ENCODE results near the gene CATSPERD.
A peak's percentile ranks its signal among the peaks of the same experiment; 100 is the strongest.
"Not testable (repeated sequence)": the region's sequence is repeated elsewhere in the genome, so short reads cannot be mapped to it uniquely, and the experiment has no call there.

The CATSPERD gene

DNA sequence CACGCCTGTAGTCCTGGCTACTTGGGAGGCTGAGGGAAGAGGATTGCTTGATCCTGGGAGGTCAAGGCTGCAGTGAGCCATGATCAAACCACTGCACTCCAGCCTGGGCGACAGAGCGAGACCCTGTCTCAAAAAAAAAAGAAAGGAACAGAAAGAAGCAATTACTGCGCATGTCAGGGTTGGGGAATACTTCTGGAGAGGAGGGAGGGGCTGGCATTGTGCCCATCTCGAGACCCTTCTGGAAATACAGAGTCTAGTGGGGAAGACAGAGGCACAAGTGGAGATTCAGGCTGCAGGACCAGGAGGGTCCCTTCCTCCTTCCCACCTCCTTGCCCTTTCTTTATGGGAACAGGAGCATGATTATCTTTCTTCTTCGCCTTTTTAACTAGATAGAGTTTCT is 33.3 kb downstream of the CATSPERD start:
- H3K9me3 ChIP-seq (ENCODE audit: insufficient read depth, low read depth, low read length) = no peaks in the 10 kb centered on the region
- no peaks in the 10 kb centered on the region for H3K27me3 ChIP-seq (ENCODE audit: insufficient read depth, low read length)
- H3K4me3 ChIP-seq (ENCODE audit: low read length) = no peak overlapping the region
- 86% methylated on average over 6 of the region's 6 CpGs for WGBS
- H3K9ac ChIP-seq (ENCODE audit: low read depth, low read length) = no peak overlapping the region
- no peaks in the 10 kb centered on the region for H3K36me3 ChIP-seq (ENCODE audit: insufficient read depth, low read length)
- H3K4me1 ChIP-seq (ENCODE audit: insufficient read depth, low read length) = no peaks in the 10 kb centered on the region
- H3K27ac ChIP-seq (ENCODE audit: low read depth, low read length) = no peak overlapping the region

DNA sequence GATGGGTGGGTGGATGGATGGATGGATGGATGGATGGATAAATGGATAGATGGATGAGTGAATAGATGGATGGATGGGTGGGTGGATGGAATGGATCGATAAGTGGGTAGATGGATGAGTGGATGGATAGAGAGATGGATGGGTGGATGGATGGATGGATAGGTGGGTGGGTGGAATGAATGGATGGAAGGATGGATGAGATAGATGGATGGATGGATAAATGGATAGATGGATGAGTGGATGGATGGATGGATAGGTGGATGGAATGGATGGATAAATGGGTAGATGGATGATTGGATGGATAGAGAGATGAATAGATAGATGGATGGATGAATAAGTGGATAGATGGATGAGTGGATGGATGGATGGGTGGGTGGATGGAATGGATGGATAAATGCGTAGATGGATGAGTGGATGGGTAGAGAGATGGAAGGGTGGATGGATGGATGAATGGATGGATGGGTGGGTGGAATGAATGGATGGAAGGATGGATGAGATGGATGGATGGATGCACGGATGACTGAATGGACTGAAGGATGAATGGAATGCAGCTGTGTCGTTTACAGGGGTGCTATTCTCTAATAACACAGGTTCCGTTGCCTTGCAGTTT is 42.3 kb downstream of the CATSPERD start:
- H3K9me3 ChIP-seq (ENCODE audit: insufficient read depth, low read depth, low read length) = no peaks in the 10 kb centered on the region
- no peaks in the 10 kb centered on the region for H3K27me3 ChIP-seq (ENCODE audit: insufficient read depth, low read length)
- no peaks in the 10 kb centered on the region for H3K36me3 ChIP-seq (ENCODE audit: insufficient read depth, low read length)
- no peak overlapping the region for H3K4me3 ChIP-seq (ENCODE audit: low read length)
- WGBS = 87% methylated on average over 5 of the region's 5 CpGs
- H3K4me1 ChIP-seq (ENCODE audit: insufficient read depth, low read length) = no peaks in the 10 kb centered on the region
- no peak overlapping the region for H3K9ac ChIP-seq (ENCODE audit: low read depth, low read length)
- H3K27ac ChIP-seq (ENCODE audit: low read depth, low read length) = no peak overlapping the region

DNA sequence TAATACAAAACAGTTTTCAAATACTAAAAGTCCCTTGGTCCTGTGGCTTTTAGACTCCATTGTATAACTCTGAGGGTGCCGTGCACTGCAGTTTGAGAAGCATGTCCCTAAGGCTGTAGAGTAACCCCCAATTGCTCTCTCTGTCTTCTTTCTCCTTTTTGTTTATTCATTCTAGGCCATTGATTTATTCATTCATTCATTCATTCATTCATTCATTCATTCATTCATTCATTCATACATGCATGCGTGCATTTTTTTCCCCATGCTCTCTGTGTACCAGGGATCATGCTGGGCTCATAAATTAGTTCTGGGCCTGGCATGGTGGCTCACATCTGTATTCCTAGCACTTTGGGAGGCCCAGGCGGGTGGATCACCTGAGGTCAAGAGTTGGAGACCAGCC is 44.8 kb downstream of the CATSPERD start:
- WGBS = 87% methylated on average over 3 of the region's 3 CpGs
- H3K36me3 ChIP-seq (ENCODE audit: insufficient read depth, low read length) = no peaks in the 10 kb centered on the region
- H3K4me3 ChIP-seq (ENCODE audit: low read length) = no peak overlapping the region
- no peaks in the 10 kb centered on the region for H3K9me3 ChIP-seq (ENCODE audit: insufficient read depth, low read depth, low read length)
- no peak overlapping the region for H3K9ac ChIP-seq (ENCODE audit: low read depth, low read length)
- H3K27ac ChIP-seq (ENCODE audit: low read depth, low read length) = no peak overlapping the region
- H3K27me3 ChIP-seq (ENCODE audit: insufficient read depth, low read length) = no peaks in the 10 kb centered on the region
- H3K4me1 ChIP-seq (ENCODE audit: insufficient read depth, low read length) = no peaks in the 10 kb centered on the region

DNA sequence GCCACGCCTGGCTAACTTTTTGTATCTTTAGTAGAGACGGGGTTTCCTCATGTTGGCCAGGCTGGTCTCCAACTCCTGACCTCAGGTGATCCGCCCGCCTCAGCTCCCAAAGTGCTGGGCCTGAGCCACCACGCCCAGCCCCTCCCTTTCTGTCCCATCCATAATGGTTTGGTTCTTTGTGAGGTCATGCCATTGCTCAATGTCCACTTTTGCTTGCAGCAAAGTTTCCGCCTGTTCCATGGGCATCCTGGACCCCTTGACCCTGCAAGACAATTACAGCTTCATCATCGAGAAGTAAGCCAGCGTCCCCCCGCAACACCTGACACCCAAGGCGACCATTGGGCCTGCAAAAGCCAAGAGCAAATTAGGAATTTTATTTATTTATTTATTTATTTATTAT is 47.5 kb downstream of the CATSPERD start:
- Histone ChIP-seq H3K4me3 (ENCODE audit: low read length) (no peak overlapping the region), H3K9ac (ENCODE audit: low read depth, low read length) (no peak overlapping the region), H3K4me1 (ENCODE audit: insufficient read depth, low read length) (no peaks in the 10 kb centered on the region), H3K27ac (ENCODE audit: low read depth, low read length) (no peak overlapping the region), H3K9me3 (ENCODE audit: insufficient read depth, low read depth, low read length) (no peaks in the 10 kb centered on the region), H3K36me3 (ENCODE audit: insufficient read depth, low read length) (no peaks in the 10 kb centered on the region), H3K27me3 (ENCODE audit: insufficient read depth, low read length) (no peaks in the 10 kb centered on the region)
- 96% methylated on average over 8 of the region's 10 CpGs for WGBS

DNA sequence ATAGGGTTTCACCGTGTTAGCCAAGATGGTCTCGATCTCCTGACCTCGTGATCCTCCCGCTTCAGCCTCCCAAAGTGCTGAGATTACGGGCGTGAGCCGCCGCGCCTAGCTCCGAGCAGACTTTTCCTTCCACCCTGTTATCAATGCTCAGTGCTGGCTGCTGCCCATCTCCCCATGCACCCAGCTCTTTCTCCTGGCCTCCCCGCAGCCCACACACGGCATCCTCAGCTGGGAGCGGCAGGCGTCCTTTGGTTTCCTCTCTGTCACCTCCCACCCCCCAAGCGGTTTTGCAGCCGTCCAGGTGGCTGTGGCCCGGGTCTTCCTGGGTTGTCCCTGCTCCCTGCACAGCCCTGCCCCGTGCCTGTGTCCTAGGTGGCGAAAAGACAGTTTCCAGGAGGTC is 52.0 kb downstream of the CATSPERD start:
- Histone ChIP-seq H3K4me1 (ENCODE audit: insufficient read depth, low read length) (no peaks in the 10 kb centered on the region), H3K36me3 (ENCODE audit: insufficient read depth, low read length) (no peaks in the 10 kb centered on the region), H3K9ac (ENCODE audit: low read depth, low read length) (no peak overlapping the region), H3K9me3 (ENCODE audit: insufficient read depth, low read depth, low read length) (no peaks in the 10 kb centered on the region), H3K27ac (ENCODE audit: low read depth, low read length) (no peak overlapping the region), H3K4me3 (ENCODE audit: low read length) (no peak overlapping the region), H3K27me3 (ENCODE audit: insufficient read depth, low read length) (no peaks in the 10 kb centered on the region)
- WGBS = 93% methylated on average over 19 of the region's 19 CpGs

DNA sequence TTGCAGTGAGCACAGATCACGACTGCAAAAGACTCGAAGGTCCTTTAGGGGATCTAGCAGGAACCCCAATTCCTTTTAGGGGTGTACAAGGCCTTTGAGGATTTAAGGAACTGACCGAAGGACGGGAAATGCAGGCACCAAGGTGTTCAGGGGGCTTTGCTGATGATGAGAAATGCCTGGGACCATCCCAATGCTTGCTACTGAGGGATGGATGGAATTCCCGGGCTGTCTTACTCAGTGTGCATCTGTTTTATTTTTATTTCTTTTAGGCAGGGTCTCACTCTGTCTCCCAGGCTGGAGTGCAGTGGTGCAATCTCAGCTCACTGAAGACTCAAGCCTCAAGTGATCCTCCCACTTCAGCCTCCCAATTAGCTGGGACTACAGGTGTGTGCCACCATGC is 52.8 kb downstream of the CATSPERD start:
- Histone ChIP-seq H3K36me3 (ENCODE audit: insufficient read depth, low read length) (no peaks in the 10 kb centered on the region), H3K27me3 (ENCODE audit: insufficient read depth, low read length) (no peaks in the 10 kb centered on the region), H3K27ac (ENCODE audit: low read depth, low read length) (no peak overlapping the region), H3K9me3 (ENCODE audit: insufficient read depth, low read depth, low read length) (no peaks in the 10 kb centered on the region), H3K4me1 (ENCODE audit: insufficient read depth, low read length) (no peaks in the 10 kb centered on the region), H3K4me3 (ENCODE audit: low read length) (no peak overlapping the region), H3K9ac (ENCODE audit: low read depth, low read length) (0 out of 2 replicates have a peak overlapping the region, but pooled peaks have one; percentile 17)
- 95% methylated on average over 5 of the region's 5 CpGs for WGBS

DNA sequence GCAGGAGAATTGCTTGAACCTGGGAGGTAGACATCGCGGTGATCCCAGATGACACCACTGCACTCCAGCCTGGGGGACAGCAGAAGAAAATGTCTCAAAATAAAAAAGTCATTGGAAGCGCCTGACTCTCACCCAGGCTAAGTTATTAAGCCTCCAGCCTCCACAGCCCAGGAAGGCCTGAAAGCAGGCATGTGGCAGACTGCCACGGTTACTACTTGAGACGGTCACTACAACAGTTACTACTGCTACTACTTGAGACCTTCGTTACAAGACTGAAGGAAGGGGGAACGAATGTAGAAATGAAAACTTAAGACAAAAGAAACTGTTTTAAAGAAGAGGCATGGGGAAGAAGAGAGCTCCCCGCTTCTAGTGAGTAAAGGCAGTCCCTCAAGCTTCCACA is 54.5 kb downstream of the CATSPERD start:
- H3K36me3 ChIP-seq (ENCODE audit: insufficient read depth, low read length) = no peaks in the 10 kb centered on the region
- H3K9me3 ChIP-seq (ENCODE audit: insufficient read depth, low read depth, low read length) = no peaks in the 10 kb centered on the region
- H3K9ac ChIP-seq (ENCODE audit: low read depth, low read length) = no peak overlapping the region
- H3K4me1 ChIP-seq (ENCODE audit: insufficient read depth, low read length) = no peaks in the 10 kb centered on the region
- H3K27me3 ChIP-seq (ENCODE audit: insufficient read depth, low read length) = no peaks in the 10 kb centered on the region
- no peak overlapping the region for H3K27ac ChIP-seq (ENCODE audit: low read depth, low read length)
- WGBS = 96% methylated on average over 8 of the region's 8 CpGs
- H3K4me3 ChIP-seq (ENCODE audit: low read length) = no peak overlapping the region

DNA sequence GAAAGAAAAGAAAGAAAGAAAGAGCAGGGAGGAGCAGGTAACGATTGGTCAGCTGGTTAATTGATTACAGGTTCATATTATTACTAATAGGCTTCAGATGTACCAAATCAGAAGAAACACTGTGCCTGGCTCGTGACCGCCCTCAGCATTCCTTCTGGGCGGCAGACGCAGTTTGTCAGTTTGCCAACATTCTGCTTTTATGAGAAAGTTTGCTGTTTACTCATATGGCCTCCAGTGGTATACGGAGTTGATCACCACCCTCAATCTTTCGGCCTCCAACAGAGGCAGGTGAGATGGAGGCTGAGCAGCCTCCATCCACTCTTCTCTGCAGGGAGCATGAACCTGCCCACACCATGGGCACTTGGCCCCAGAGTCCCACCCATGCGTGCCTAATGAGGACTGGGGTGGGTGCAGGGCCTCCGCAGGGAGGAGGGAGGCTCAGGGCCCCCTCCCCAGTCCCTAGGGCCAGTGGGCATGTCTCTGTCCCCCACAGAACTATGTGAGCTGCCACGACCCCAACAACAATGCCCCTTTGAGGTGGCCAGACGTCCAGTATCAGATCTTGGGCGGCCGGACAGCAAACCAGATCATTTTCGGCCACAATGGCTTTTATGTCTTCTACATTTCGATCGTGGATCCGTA is 55.4 kb downstream of the CATSPERD start:
- whole genome bisulfite sequencing = 93% methylated on average over 16 of the region's 17 CpGs
- Histone ChIP-seq H3K27me3 (ENCODE audit: insufficient read depth, low read length) (no peaks in the 10 kb centered on the region), H3K4me3 (ENCODE audit: low read length) (no peak overlapping the region), H3K9ac (ENCODE audit: low read depth, low read length) (no peak overlapping the region), H3K4me1 (ENCODE audit: insufficient read depth, low read length) (no peaks in the 10 kb centered on the region), H3K36me3 (ENCODE audit: insufficient read depth, low read length) (no peaks in the 10 kb centered on the region), H3K9me3 (ENCODE audit: insufficient read depth, low read depth, low read length) (no peaks in the 10 kb centered on the region), H3K27ac (ENCODE audit: low read depth, low read length) (no peak overlapping the region)

DNA sequence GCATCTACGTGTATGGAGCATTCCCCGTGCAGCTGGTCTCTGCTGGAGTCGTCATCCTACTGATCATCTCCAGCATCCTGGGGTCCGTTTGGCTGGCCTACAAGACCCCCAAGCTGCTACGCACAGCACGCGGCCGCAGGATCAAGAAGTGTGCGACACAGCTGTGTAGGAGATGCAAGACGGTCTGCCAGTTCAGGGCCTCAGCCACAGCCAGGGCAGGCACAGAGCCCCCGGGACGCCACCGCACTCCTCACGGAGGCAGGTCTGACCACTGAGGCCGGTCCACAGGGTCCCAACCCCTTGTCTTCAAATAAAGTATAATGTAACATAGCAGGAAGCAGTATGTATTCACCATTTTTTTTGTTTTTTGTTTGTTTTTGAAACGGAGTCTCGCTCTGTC is 58.0 kb downstream of the CATSPERD start:
- Histone ChIP-seq H3K27ac (ENCODE audit: low read depth, low read length) (no peak overlapping the region), H3K4me1 (ENCODE audit: insufficient read depth, low read length) (no peaks in the 10 kb centered on the region), H3K9me3 (ENCODE audit: insufficient read depth, low read depth, low read length) (no peaks in the 10 kb centered on the region), H3K27me3 (ENCODE audit: insufficient read depth, low read length) (no peaks in the 10 kb centered on the region), H3K4me3 (ENCODE audit: low read length) (no peak overlapping the region), H3K36me3 (ENCODE audit: insufficient read depth, low read length) (no peaks in the 10 kb centered on the region), H3K9ac (ENCODE audit: low read depth, low read length) (no peak overlapping the region)
- 91% methylated on average over 17 of the region's 17 CpGs for WGBS

DNA sequence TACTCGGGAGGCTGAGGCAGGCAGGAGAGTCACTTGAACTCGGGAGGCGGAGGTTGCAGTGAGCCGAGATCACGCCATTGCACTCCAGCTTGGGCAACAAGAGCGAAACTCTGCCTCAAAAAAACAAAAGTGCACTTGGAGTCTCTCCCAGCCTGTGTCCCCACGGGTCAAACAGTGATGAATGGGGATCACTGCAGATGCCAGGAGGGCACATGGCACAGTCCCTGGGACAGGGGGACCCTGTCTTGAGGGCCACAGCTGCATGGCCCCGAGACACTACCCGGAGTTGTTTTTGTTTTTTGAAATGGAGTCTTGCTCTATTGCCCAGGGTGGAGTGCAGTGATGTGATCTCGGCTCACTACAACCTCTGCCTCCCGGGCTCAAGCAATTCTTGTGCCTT is 60.5 kb downstream of the CATSPERD start:
- H3K9ac ChIP-seq (ENCODE audit: low read depth, low read length); H3K4me1 ChIP-seq (ENCODE audit: insufficient read depth, low read length); H3K4me3 ChIP-seq (ENCODE audit: low read length); H3K27me3 ChIP-seq (ENCODE audit: insufficient read depth, low read length); H3K9me3 ChIP-seq (ENCODE audit: insufficient read depth, low read depth, low read length); H3K27ac ChIP-seq (ENCODE audit: low read depth, low read length): not testable (repeated sequence)
- H3K36me3 ChIP-seq (ENCODE audit: insufficient read depth, low read length) = peaks cover 18% of the 10 kb centered on the region
- 93% methylated on average over 11 of the region's 11 CpGs for WGBS

DNA sequence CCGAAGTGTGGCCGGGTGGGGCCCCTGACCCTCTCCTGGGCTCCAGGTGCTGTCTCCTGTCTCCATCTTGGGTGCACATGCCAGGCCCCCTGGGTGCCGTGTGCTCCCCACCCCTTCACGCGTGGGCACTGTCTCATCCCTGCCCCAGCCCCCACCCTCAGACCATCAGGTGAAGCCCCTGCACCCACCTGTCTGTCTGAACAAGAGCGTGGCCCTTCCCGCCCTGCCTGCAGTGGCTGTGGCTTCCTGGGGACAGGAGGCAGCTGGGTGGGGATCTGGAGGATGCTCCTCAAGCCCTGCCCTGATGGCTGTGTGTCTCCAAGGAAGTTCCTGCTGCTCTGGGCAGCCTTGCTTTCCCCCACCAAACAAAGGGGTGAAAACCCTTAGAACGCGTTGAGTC is 61.9 kb downstream of the CATSPERD start:
- H3K27me3 ChIP-seq (ENCODE audit: insufficient read depth, low read length) = no peaks in the 10 kb centered on the region
- H3K27ac ChIP-seq (ENCODE audit: low read depth, low read length) = no peak overlapping the region
- peaks cover 32% of the 10 kb centered on the region for H3K36me3 ChIP-seq (ENCODE audit: insufficient read depth, low read length)
- H3K4me1 ChIP-seq (ENCODE audit: insufficient read depth, low read length) = no peaks in the 10 kb centered on the region
- H3K9ac ChIP-seq (ENCODE audit: low read depth, low read length) = no peak overlapping the region
- WGBS = 92% methylated on average over 9 of the region's 9 CpGs
- no peaks in the 10 kb centered on the region for H3K9me3 ChIP-seq (ENCODE audit: insufficient read depth, low read depth, low read length)
- no peak overlapping the region for H3K4me3 ChIP-seq (ENCODE audit: low read length)

Data from HUES64 (cell line).